Stimulated activated CD8-positive, alpha-beta memory T cell treated with anti-CD3 and anti-CD28 coated beads, Interleukin-12 subunit alpha, Interleukin-12 subunit beta, amount 100 ng/mL, for 4 hours (primary cell): ENCODE results near the gene EFR3B.

Source experiments
- DNase-seq: peaks from one replicate; pipeline ENCODE4 v3.0.0-alpha.2; 2020; ENCODE audit warnings: low read depth

EFR3B gene

GRCh38 chr2:25187729-25188350, 146.0 kb downstream of the EFR3B start:
- no peak for DNase-seq

DNA sequence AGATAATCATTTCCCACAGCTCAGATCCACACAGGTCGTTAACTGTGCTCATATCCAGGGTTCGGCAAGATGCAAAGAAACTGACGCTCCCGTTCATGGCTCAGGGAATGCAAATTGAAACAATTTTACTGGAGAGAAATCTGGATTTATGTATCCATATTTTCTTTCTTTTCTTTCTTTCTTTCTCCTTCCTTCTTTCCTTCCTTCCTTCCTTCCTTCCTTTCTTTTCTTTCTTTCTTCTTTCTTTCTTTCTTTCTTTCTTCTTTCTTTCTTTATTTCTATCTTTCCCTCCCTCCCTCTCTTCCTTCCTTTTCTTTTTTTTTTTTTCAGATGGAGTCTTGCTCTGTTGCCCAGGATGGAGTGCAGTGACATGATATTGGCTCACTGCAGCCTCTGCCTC, 146.5 kb downstream of the EFR3B start:
- no peak for DNase-seq

- DNase-seq = no peak
Measured at GRCh38 chr2:25190536-25190935, 148.7 kb downstream of the EFR3B start.

- DNase-seq = no peak
Measured at GRCh38 chr2:25194576-25195122, 152.8 kb downstream of the EFR3B start.

DNA sequence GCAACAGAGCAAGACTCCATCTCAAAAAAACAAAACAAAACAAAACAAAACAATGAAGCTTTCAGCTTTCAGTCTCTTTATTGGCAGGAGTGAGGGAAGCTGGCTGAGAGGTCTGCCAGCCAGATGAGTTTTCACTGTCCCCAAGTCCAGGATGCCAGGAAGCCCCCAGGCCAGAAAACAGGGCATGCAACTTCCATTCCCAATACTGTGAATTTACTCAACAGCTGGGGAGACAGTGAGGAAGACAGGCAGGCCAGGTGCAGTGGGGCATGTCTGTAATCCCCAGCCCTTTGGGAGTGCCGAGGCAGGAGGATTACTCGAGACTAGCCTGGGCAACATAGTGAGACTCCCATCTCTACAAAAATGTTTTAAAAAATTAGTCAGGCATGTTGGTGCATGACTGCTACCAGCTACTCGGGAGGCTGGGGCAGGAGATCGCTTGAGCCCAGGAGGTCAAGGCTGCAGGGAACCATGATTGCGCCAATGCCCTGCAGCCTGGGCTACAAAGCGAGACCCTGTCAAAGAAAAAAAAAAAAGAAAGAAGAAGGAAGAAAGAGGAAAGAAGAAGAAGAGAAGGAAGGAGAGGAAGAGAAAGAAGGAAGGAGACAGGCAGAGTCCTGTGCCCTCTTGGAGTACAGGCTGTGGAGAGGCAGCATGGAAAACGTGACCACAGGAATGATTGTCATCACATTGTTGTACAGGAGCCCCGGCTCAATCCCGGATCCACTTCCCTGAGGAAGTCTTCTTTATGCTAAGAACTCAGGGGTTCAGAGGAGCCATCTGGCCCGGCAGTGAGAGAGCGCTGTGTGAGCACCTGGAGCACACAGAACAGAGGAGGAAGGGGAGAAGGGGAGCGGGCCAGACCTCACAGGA, 155.7 kb downstream of the EFR3B start:
- no peak for DNase-seq

- DNase-seq = no peak
Measured at GRCh38 chr2:25198209-25198525, 156.3 kb downstream of the EFR3B start.

DNA sequence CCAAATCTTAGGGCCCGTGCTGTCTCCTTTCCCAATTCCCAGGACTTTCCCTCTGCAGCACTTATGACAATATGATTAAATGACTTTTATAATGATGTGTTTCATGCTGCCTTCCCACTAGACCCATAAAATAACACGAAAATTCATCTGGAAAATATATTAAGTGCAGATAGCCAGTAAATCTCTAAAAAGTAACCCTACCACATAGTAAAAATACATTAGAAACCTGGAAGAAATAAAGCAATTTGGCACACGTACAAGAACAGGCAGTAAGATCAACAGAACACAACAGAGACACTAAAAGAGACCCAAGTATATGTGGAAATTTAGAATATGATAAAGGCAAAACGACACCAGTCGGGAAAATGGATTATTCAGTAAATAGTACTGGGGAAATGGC, 156.7 kb downstream of the EFR3B start:
- DNase-seq = no peak

DNA sequence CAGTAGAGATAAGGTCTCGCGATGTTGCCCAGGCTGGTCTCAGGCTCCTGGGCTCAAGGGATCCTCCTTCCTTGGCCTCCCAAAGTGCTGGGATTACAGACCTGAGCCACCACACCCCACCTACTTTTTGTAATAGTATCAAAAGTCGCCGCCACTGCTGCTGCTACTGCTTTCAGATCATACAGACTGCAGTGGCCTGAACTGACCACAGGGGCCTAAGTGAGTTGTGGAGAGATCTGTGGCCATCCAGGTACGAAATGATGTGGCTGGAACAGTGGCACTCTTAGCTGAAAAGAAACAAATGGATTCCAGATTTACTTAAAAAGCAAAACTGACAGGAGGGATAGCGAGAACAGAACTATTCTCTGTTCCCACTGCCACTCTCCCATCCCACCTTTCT, 159.4 kb downstream of the EFR3B start:
- no peak for DNase-seq

- no peak for DNase-seq
Measured at GRCh38 chr2:25201794-25202193, 159.9 kb downstream of the EFR3B start.

DNA sequence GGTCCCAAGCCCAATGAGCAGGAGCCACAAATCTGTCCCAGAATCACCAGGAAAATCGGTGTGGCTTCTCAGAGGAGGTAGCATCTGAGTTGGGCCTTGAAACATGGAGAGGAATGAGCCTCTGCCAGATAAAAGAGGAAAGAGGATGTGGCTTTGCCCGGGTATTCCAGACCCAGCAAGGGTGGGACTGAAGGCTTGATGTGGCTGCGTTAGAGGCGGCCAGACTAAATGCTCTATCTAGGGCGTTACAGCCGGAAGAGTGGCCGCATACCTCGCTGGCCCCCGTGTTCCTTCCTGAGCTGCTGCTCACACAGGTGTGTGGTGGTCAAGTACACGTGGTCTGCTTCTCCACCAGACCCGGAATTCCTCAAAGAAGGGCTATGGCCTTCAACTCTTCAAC, 160.4 kb downstream of the EFR3B start:
- DNase-seq = no peak

GRCh38 chr2:25204190-25204838, 162.4 kb downstream of the EFR3B start:
- DNase-seq = no peak

GRCh38 chr2:25207078-25207545, 165.2 kb downstream of the EFR3B start:
- DNase-seq = no peak
